AML-193 (cell line): Measurements from ENCODE around the gene ZNF649.

Experiments used
- DNase-seq, 2 experiments: peaks; one replicate each; lab custom pipeline; 2025; lab: John Stamatoyannopoulos, UW

Gene ZNF649

GRCh38 chr19:51887522-51888498 lies 17.0 kb downstream of the ZNF649 start, which contains the start of gene ZNF577:
Gene ZNF577 (minus strand): TSS chr19:51887951. CDS start chr19:51880382, 7,569 bp downstream.
- DNase-seq, result no peak

- DNase-seq, result no peak
These were observed 20.1 kb downstream of the ZNF649 start for GRCh38 chr19:51884713-51885112.

GRCh38 chr19:51882518-51882917 lies 22.3 kb downstream of the ZNF649 start:
- no peak for DNase-seq

- no peak for DNase-seq
These were observed 31.7 kb downstream of the ZNF649 start for GRCh38 chr19:51873097-51873496.

- no peak for DNase-seq
These were observed 42.8 kb downstream of the ZNF649 start for GRCh38 chr19:51861870-51862622.
